HK-2 (cell line): ENCODE data around the gene KCNB1.
A peak's percentile ranks its signal among the peaks of the same experiment; 100 is the strongest.
"Not testable (repeated sequence)": the region's sequence is repeated elsewhere in the genome, so short reads cannot be mapped to it uniquely, and the experiment has no call there.

Source experiments
- DNase-seq: peaks from one replicate; pipeline ENCODE4 v3.0.0-alpha.2; 2018; ENCODE audit not compliant: unreplicated experiment

The KCNB1 gene

DNA sequence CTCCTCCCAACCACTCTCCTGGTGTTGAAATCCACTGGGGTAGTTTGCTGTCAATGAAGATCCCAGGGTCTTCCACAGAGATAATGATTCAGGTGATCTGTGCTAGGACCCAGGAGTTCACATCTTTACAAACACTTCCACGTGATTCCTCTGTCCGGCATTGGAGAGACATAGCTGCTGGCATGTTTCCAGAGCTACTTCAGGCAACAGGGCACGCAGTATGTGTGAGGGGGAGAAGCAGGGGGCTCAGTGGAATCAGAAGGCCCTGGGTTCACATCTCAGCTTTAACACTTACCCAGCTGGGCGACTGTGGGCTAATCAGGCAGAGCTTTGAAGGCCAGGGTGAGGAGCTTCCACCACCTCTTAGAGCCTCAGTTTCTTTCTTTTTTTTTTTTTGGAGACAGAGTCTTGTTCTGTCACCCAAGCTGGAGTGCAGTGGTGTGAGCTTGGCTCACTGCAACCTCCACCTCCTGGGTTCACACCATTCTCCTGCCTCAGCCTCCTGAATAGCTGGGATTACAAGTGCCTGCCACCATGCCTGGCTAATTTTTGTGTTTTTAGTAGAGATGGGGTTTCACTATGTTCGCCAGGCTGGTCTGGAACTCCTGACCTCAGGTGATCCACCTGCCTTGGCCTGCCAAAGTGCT, 72.4 kb downstream of the KCNB1 start:
- DNase-seq = not testable (repeated sequence)

DNA sequence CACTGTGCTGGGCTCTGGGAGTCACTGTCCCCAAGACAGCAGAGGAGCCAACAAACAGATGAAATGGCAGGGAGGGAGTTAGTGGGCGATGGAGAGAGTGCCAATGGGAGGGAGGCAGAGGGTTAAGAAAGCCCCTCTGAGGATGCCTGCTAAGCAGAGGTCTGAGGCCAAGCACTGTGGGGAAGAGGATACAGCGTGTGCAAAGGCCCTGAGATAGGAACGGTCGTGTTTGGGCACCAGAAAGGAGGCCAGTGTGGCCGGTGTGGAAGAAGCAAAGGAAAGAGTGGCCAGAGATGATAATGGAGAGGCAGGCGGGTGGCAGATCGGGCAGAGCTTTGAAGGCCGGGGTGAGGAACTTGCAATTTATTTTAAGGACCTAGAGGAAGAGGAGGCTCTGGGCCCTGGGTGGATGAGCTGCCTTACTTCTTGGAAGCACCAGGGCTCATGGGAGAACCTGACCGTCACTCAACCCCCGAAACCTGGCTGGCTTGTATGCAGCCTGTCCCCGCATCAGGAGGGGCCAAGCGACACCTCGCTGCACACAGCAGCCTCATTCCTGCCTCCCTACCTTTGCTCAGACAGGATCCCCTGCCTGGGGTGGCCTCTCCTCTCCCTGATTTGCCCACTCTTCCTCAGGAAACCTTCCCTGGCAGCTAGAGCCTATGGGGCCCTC, 73.0 kb downstream of the KCNB1 start:
- no peak for DNase-seq

- no peak for DNase-seq
These were observed 73.9 kb downstream of the KCNB1 start for GRCh38 chr20:49408509-49409104.

- no peak for DNase-seq
These were observed 75.8 kb downstream of the KCNB1 start for GRCh38 chr20:49406666-49407065.

DNA sequence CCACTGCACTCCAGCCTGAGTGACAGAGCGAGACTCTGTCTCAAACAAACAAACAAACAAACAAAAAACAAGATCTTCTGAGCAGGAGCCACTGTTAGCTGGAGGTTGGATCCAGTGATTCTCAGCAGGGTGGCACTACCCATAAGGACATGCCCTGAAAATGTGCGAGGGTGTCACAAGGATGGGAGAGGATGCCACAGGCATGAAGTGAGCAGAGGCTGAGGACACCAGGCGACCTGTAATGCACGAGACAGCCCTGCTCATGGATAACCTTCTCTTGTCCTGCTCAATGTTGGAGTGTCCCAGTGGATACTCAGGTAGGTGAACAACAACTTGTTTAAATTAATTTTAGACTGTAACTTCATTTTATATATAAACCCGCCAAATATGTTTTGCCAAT, 76.8 kb downstream of the KCNB1 start:
- DNase-seq = no peak

- DNase-seq = no peak
These were observed 77.3 kb downstream of the KCNB1 start for GRCh38 chr20:49405062-49405683.

DNA sequence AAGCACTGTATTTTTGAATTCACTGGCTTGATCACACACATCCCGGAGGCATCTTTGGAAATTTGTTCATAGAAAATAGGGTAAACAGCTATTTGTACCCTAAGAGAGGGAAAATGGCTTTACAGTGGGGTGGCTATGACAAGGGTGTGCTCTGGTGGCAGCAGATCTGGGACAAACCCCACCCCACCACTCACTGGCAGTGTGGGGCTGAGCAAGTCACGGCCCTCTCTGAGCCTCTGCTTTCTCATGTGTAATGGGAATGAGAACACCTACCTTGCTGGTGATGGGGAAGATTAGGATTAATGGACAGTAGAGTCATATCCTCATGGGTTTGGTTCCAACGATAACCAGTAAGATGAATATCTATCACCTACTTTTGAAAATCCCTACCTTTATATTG, 78.0 kb downstream of the KCNB1 start:
- no peak for DNase-seq

- DNase-seq = no peak
These were observed 78.6 kb downstream of the KCNB1 start for GRCh38 chr20:49403911-49404310.

DNA sequence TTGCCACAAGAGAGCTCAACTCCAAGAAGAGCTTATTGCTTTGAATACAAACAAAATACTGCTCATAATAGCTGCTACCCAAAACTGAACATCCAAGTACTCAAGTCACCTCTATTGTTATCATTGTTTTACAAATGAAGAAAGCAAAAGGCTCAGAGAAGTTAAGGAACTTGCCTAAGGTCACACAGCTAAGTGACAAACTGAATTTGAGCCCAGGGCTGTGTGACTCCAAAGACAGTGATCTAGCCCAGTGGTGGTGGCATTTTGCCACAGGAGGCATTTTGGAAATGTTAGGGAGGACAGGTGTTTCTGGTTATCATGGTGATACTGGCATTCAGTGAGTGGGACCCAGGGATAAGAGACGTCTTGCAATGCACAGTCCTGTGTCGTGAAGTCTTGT, 79.5 kb downstream of the KCNB1 start:
- no peak for DNase-seq

DNA sequence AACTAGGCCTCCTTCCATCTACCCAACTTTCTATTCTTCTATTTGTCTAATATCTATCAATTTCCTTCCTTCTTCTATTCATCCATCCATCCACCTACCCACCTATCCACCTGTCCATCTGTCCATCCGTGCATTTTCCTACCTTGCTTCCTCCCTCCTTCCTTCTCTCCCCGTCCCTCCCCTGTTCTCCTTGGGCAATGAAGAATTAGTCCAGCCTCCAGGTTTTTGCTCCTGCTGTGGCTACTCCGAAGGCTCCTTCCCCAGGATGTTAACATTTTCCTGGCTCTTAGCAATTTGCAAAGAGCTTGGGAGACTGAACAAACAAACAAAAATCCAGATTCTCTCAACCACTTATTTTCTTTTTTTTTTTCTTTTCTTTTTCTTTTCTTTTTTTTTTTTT, 81.6 kb downstream of the KCNB1 start:
- no peak for DNase-seq

- DNase-seq = no peak
These were observed 82.1 kb downstream of the KCNB1 start for GRCh38 chr20:49400410-49400809.

DNA sequence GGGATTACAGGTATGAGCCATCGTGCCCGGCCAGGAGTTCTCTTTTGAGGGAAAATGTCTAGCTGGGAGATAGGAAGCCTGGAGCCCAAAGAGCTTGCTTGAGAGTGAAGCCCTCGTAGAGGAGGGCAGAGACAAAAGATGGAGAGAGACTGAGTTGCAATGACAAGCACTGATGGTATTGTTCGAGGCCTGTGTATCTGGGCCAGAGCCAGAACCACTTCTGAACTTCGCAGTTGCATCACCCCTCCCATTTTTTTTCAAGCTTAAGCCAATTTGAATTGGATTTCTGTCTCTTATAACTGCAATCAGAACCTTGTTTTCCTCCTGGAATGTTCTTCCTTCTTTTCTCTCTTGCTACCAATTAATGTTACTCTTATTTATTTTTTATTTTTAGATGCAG, 83.1 kb downstream of the KCNB1 start:
- DNase-seq = no peak

GRCh38 chr20:49398401-49399144, 83.9 kb downstream of the KCNB1 start:
- no peak for DNase-seq

DNA sequence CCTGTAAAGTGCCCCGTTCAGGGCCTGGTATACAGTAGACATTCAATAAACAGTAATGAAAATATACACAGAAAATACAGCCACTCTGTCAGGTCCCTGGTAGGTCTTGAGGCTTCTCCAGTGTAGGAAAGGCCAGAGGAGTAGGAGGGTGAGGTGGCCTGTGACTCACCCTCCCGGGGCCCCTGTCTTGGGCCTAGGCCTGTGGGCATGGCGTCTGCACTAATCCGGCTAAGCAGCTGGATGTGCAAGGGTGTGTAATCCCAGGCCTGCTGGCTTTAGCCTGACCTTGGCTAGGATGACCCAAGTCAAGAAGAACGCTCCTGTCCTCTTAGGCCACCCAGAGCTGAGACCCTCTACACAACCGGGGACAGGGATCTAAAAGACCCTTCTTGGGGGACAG, 84.9 kb downstream of the KCNB1 start:
- peak; percentile 38 for DNase-seq

- DNase-seq = no peak
These were observed 86.2 kb downstream of the KCNB1 start for GRCh38 chr20:49396230-49396629.

DNA sequence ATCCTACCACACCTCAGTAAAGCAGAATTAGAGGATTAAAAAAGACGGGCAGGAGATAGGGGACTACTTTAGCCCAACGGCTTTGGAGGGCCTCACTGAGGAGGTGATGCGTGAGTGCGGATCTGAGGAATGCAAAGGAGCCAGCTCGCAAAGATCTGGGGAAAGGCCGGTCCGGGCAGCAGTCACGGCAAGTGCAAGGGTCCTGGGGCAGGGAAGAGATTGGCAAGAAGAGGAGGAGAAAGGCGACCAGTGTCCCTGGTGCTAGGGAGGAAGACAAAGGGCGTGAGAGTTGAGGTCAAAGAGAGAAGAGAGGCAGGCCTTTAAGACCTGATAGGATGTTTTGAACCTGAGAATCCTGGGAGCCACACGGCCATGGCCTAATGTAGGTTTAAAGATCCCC, 86.8 kb downstream of the KCNB1 start:
- DNase-seq = no peak

DNA sequence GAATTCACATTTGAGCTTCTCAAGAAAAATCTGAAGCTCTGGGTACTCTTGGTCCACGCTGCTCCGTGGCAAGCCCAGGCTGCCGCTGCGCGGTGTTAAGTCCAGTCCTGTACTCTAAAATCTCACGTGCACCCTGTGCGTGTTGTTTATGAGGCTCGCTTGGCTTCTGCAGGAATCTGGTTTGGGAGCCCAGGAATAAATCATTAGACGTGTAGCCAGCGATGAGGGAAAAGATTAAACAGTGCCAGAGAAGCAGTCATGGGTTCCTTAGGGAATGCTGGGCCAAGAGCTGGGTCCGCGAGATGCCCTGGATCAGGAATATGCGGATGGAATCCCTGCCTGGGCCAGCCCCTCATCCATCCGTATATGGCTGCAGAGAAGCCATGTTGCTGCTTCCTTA, 87.3 kb downstream of the KCNB1 start:
- no peak for DNase-seq

DNA sequence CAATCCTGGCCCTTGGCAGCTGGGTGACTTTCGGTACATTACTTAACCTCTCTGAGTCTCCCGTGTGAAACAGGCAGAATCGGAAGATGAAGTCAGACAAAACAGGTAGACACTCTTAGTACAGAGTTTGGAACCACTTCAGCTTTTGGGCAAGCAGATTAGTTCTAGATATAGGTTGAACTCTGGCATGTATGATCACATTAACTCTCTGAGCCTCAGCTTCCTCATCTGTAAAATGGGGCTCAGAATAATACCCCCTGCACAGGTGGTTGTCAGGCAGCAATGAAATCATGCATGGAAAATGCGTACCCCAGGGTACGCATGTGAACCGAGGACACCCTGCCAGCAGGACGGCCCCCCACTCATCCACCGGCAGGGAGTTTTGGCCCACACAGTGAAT, 87.7 kb downstream of the KCNB1 start:
- no peak for DNase-seq

- DNase-seq = no peak
These were observed 88.2 kb downstream of the KCNB1 start for GRCh38 chr20:49394264-49394663.

DNA sequence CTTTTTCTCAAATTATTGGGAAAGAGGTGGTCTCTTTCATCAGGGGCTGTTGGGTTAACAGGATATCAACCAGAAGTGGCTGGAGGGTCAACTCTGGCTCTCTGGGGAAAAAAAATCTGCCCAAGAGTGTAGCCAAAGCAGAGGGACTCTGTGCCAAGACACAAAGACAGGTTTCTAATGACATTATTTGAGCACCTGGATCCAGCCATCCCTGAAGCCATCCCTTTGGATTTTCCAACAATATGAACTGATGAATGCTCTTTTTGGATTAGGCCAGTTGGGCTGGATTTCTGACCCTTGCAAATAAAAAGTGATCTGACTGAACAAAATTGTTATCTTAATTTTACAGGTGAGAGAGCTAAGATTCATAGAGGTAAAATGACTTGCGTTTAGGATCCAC, 88.7 kb downstream of the KCNB1 start:
- DNase-seq = no peak

DNA sequence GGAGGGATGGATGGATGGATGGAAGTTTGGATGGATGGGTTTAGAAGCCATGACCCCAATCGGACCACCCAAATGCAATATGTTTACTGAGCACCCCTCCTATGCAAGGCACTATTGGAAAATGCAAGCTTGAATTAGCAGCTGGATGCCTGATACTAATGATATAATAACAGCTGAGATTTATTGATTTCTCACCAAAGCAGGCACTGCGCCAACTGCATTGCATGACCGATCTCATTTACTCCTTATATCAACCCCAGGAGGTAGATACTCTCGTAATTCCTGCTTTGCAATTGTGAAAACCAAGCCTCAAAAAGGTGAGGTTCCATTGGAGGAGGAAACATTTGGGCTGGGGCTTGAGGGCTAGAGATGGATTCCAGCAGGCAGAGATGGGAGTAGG, 89.7 kb downstream of the KCNB1 start:
- DNase-seq = no peak
